PC-3 (cell line): ENCODE measurements around the gene ANKH. TPM values are rescaled to one million over a fixed set of nuclear protein-coding genes. Genes with fewer than 3 reads are reported as not detected.

ENCODE experiments used
- ATAC-seq: fragments of 200-7000 bp; cut with Tn5 transposase; 2 replicates; pipeline ENCODE4 v1.9.1; 2020; ENCODE audit warnings: mild to moderate bottlenecking, moderate library complexity
- BruUV-seq: library from RNA; stranded (reverse); fragments of 400-500 nt; replicated peaks from 2 replicates; lab custom pipeline; 2021; lab: Mats Ljungman, UMichigan
- CTCF ChIA-PET: fragments of 300-600 bp; sonication (Branson Sonifier 250); formaldehyde crosslinking; loops from one replicate; lab custom pipeline; 2022; ENCODE audit warnings: antibody characterized with exemption; lab: Charles Lee
- POLR2A ChIA-PET: fragments of 300-600 bp; sonication (Branson Sonifier 250); formaldehyde crosslinking; loops from one replicate; lab custom pipeline; 2022; ENCODE audit warnings: antibody characterized with exemption; ENCODE audit not compliant: unreplicated experiment; lab: Charles Lee
- DNase-seq: peaks from one replicate; pipeline ENCODE4 v3.0.0-alpha.2; 2015
- H2AFZ ChIP-seq: fragments of 300-600 bp; sonication (generic); 2 replicates; pipeline ENCODE4 v1.6.0; 2016; ENCODE audit warnings: antibody characterized with exemption, low read length
- H3F3A ChIP-seq: fragments of 300-600 bp; sonication (generic); one replicate; pipeline ENCODE4 v1.6.0; 2017; ENCODE audit warnings: antibody characterized with exemption, low read length, control low read depth, mild to moderate bottlenecking; ENCODE audit not compliant: unreplicated experiment
- H3K27ac ChIP-seq: fragments of 300-600 bp; sonication (generic); 2 replicates; pipeline ENCODE4 v1.5.1; 2016; ENCODE audit warnings: mild to moderate bottlenecking, low read length
- H3K27me3 ChIP-seq: fragments of 300-600 bp; sonication (generic); 2 replicates; pipeline ENCODE4 v1.6.1; 2016; ENCODE audit warnings: low read length, mixed read lengths
- H3K36me3 ChIP-seq: fragments of 300-600 bp; sonication (generic); 2 replicates; pipeline ENCODE4 v1.6.1; 2016; ENCODE audit warnings: low read depth, mixed run types, low read length, mixed read lengths
- H3K4me1 ChIP-seq: fragments of 300-600 bp; sonication (generic); 2 replicates; pipeline ENCODE4 v1.5.1; 2016; ENCODE audit warnings: low read length; ENCODE audit not compliant: insufficient read depth
- H3K4me2 ChIP-seq: fragments of 300-600 bp; sonication (generic); 2 replicates; pipeline ENCODE4 v1.6.0; 2016; ENCODE audit warnings: low read length
- H3K4me3 ChIP-seq: fragments of 300-600 bp; sonication (generic); 2 replicates; pipeline ENCODE4 v1.5.1; 2016; ENCODE audit warnings: mild to moderate bottlenecking, low read length, mixed read lengths
- H3K79me2 ChIP-seq: fragments of 300-600 bp; sonication (generic); 2 replicates; pipeline ENCODE4 v1.6.1; 2017; ENCODE audit warnings: low read length, mixed read lengths
- H3K9ac ChIP-seq: fragments of 300-600 bp; sonication (generic); 2 replicates; pipeline ENCODE4 v1.6.0; 2016; ENCODE audit warnings: mild to moderate bottlenecking, low read length
- H3K9me2 ChIP-seq: fragments of 300-600 bp; sonication (generic); replicated peaks from 2 replicates; pipeline ENCODE4 v1.6.1; 2016; ENCODE audit warnings: mixed run types, low read length, mixed read lengths
- H3K9me3 ChIP-seq: fragments of 300-600 bp; sonication (generic); 2 replicates; pipeline ENCODE4 v1.6.1; 2016; ENCODE audit warnings: low read length, mixed read lengths
- H4K20me1 ChIP-seq: fragments of 300-600 bp; sonication (generic); 2 replicates; pipeline ENCODE4 v1.6.1; 2016; ENCODE audit warnings: low read length, mixed read lengths
- CTCF ChIP-seq: fragments of 300-600 bp; sonication (generic); conservative IDR thresholded peaks from 2 replicates; pipeline ENCODE4 v1.5.1; 2017; ENCODE audit warnings: antibody characterized with exemption, low read depth, mild to moderate bottlenecking, low read length
- EZH2 ChIP-seq: fragments of 300-600 bp; sonication (generic); IDR thresholded peaks from one replicate; pipeline ENCODE4 v1.6.1; 2017; ENCODE audit warnings: antibody characterized with exemption, mild to moderate bottlenecking, low read length; ENCODE audit not compliant: unreplicated experiment
- EZH2phosphoT487 ChIP-seq: fragments of 300-600 bp; sonication (generic); IDR thresholded peaks from 2 replicates; pipeline ENCODE4 v1.6.1; 2018; ENCODE audit warnings: mild to moderate bottlenecking, antibody characterized with exemption, low read length, borderline replicate concordance
- intact Hi-C: fragments of 100-400 bp; cut with micrococcal nuclease; formaldehyde crosslinking; loops from 2 replicates; pipeline ENCODE4 v1.9.0; 2023
- total RNA-seq: library from RNA; depleted of rRNA; stranded (reverse); fragments of >200 nt; gene quantifications from 2 replicates; pipeline ENCODE4 v1.2.3, GENCODE V29; 2014

Gene ANKH
- total RNA-seq, 1 experiment from 2014 or later = 11.6 TPM

- no peaks in the 10 kb centered on the region; the same call in 1 of the 2 replicates for H3K36me3 ChIP-seq
- peaks cover 63% of the 10 kb centered on the region for H3K79me2 ChIP-seq
Observed at GRCh38 chr5:14664270-14665100, 207.1 kb downstream of the ANKH start, which contains the start of gene OTULIN. TSS of gene OTULIN (plus strand) at chr5:14664718. CDS start at chr5:14664826, 108 bp downstream.

GRCh38 chr5:14663734-14664269 is 207.8 kb downstream of the ANKH start:
- POLR2A ChIA-PET = no interaction called here

More at GRCh38 chr5:14664270-14665100, 207.1 kb downstream of the ANKH start, which contains the start of gene OTULIN:
- H3K4me2 ChIP-seq = peak within 1 kb of the TSS; percentile 91
- POLR2A ChIA-PET = no interaction called here
- ATAC-seq = peak; percentile 79
- H3K9me3 ChIP-seq = no peaks in the 10 kb centered on the region
- peak within 1 kb of the TSS; percentile 55 for H3K27ac ChIP-seq
- H4K20me1 ChIP-seq = peaks cover 17% of the 10 kb centered on the region
- TF ChIP-seq CTCF = no peak
- peak; percentile 79 for TF ChIP-seq EZH2phosphoT487
- peak within 1 kb of the TSS; percentile 70 for H3K9ac ChIP-seq
- CTCF ChIA-PET = no interaction called here
- peaks cover 50% of the 10 kb centered on the region for H3K4me1 ChIP-seq
- peak within 1 kb of the TSS; percentile 76 for H2AFZ ChIP-seq
- no TSS peak for BruUV-seq
- H3F3A ChIP-seq = peaks cover 4% of the 10 kb centered on the region
- no peaks in the 10 kb centered on the region for H3K9me2 ChIP-seq
- peak; percentile 94 for DNase-seq
- H3K4me3 ChIP-seq = peak within 1 kb of the TSS; percentile 73
- intact Hi-C loops = loop anchor here (5.0 kb wide), 1 partner anchor 257 kb away; no protein-coding TSS in a partner anchor
- no peaks in the 10 kb centered on the region for H3K27me3 ChIP-seq

More at GRCh38 chr5:14663734-14664269, 207.8 kb downstream of the ANKH start:
- peak overlapping the region; percentile 55 for H3K27ac ChIP-seq
- H3K4me1 ChIP-seq = peaks cover 52% of the 10 kb centered on the region
- TF ChIP-seq CTCF (no peak), EZH2phosphoT487 (no peak), EZH2 (no peak)
- TSS peak; percentile 67 for BruUV-seq
- peak overlapping the region; percentile 76 for H2AFZ ChIP-seq
- no peaks in the 10 kb centered on the region for H3K27me3 ChIP-seq
- peak overlapping the region; percentile 73 for H3K4me3 ChIP-seq
- peaks cover 4% of the 10 kb centered on the region for H3F3A ChIP-seq
- CTCF ChIA-PET = no interaction called here
- H3K4me2 ChIP-seq = peak overlapping the region; percentile 91
- H3K79me2 ChIP-seq = peaks cover 56% of the 10 kb centered on the region
- no peaks in the 10 kb centered on the region; the same call in 1 of the 2 replicates for H3K36me3 ChIP-seq
- peaks cover 17% of the 10 kb centered on the region for H4K20me1 ChIP-seq
- ATAC-seq (peak; percentile 23), DNase-seq (no peak)
- intact Hi-C loops = loop anchor here (5.0 kb wide), 1 partner anchor 257 kb away; no protein-coding TSS in a partner anchor
- H3K9ac ChIP-seq = peak overlapping the region; percentile 70
- H3K9me3 ChIP-seq = no peaks in the 10 kb centered on the region
- H3K9me2 ChIP-seq = no peaks in the 10 kb centered on the region
